ENCODE data around the gene ADGRL3.
"Not testable (repeated sequence)": the region's sequence is repeated elsewhere in the genome, so short reads cannot be mapped to it uniquely, and the experiment has no call there.

Gene ADGRL3

DNA sequence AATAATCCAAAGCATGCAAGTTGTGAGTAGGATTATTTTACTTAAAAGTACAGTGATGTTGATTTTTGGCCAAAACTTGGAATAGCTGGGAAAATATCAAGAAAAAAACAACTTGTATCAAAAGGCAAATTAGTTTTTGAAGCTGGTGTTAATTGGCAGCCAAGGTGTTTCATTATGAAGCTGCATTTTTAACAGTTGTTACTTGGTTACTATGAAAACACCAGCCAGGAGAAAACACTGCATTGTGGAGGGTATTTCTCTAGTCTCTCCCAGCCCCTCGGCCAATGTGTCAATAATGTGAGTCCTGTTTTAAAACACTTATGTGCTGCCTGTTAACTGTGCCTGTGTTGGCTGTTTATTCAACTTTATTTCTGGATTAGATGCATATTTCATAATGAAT, 733.4 kb downstream of the ADGRL3 start:
- no peak for DNase-seq

- no peak for DNase-seq
These were observed 734.1 kb downstream of the ADGRL3 start for GRCh38 chr4:61934198-61934597.

- DNase-seq = no peak
These were observed 738.2 kb downstream of the ADGRL3 start for GRCh38 chr4:61938250-61938846.

DNA sequence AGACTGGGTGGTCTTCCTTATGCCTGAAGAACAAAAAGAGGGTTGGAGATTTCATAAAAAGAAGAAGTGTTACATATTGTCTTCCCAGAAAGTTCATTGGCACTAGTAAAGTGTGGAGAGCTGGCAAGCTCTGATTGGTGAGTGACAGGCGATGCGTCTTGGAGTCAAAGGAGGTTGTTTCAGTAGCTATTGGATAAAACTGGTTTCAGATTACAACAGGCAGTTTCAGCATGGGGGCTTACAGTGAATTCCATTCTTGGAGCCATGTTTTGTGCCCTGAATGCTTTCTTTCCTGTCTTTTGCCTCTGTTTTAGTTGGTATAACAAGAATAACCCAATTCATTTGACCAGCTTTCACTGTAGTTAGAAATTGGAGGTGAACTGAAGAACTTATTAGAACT, 750.5 kb downstream of the ADGRL3 start:
- DNase-seq = no peak

GRCh38 chr4:61953386-61953785, 753.3 kb downstream of the ADGRL3 start:
- DNase-seq = no peak

GRCh38 chr4:61958591-61958990, 758.5 kb downstream of the ADGRL3 start:
- no peak for DNase-seq

DNA sequence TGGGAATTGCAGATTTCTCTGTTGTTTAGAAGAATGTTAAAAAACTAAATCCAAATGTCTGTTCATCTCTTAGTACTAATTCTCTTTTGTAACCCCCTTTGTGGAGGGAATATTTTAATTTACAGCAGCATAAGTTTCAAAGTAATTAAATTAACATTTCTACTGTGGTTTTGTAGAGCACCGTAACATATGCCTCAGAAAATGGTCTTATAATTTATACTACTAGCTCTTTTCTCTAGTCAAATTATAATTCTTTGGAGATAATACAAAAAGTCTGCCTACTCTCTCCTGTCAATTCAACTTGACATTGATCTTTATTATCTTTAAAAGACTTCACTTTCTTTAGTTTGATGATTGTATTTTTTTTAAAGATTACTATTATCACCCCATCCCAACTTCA, 759.0 kb downstream of the ADGRL3 start:
- no peak for DNase-seq

GRCh38 chr4:61984260-61984909, 784.3 kb downstream of the ADGRL3 start:
- no peak for DNase-seq

- DNase-seq = no peak
These were observed 785.3 kb downstream of the ADGRL3 start for GRCh38 chr4:61985426-61985825.

DNA sequence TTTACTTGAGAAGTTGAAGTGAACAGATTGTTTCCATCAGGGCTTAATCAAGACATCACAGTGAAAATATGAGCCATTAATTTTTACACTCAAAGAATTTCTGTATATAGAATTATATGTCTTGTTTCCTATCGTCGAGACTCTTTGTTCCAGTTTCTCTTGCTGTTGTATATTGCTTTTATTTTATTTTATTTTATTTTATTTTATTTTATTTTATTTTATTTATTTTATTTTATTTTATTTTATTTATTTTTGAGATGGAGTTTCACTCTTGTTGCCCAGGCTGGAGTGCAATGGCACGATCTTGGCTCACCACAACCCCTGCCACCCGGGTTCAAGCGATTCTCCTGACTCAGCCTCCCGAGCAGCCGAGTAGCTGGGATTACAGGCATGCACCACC, 786.8 kb downstream of the ADGRL3 start:
- DNase-seq = not testable (repeated sequence)

DNA sequence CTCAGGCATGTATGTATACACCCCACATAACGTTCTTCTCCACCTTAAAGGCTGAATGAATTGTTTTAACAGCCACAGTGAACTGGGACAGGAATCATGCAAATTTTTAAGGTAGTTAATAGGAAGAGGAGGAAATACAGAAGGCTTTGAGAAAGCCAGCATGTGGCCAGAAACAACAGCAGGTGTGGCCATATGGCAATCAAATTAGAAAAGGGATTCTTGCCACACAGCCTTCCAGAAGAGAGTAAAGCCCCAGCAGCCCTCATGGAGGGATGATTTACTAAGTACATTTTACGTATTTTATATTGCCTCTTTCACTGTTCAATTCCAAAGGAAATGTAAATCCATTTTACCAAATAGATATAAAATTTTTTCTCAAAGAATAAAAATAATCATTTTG, 792.2 kb downstream of the ADGRL3 start:
- no peak for DNase-seq

GRCh38 chr4:61994036-61994435, 793.9 kb downstream of the ADGRL3 start:
- no peak for DNase-seq

- DNase-seq = no peak
These were observed 795.7 kb downstream of the ADGRL3 start for GRCh38 chr4:61995717-61996340.

GRCh38 chr4:61996943-61997342, 796.8 kb downstream of the ADGRL3 start:
- DNase-seq = no peak

GRCh38 chr4:61997831-61998230, 797.7 kb downstream of the ADGRL3 start:
- no peak for DNase-seq

DNA sequence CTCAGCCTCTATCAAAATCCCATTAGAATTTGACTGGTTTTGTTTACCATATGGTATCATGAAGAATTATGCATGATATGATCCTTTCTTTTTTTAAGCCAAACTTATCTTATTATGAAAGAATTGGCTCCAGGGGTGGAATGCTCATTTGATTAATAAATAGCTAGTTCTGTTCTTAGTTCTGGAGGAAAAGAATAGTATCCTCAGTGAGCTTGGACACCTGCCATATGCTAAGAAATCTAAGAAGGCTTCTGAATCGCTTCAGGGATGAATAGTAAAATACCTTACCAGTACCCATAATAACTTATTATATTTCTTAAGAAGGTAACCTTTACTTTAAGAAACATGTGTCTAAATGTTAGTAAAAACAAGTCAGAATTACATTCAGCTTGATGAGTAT, 803.6 kb downstream of the ADGRL3 start:
- no peak for DNase-seq

DNA sequence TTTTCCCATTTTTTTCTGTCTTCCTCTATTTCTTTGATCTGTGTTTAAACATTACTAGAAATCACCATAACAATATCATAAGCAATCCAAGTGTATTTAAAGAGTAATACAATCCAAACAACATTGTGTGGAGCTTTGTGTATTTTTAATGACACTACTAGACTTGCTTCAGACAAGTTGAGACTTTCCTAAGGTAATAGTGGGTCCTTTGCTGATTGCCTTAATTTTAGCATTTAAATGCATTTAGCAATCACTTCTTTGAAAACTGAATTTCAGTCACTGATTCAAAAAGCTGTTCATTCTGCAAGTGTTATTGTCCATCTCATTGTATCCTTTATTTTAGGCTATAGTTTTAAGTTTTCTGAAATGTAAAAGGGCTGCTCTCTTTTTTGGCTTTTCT, 804.8 kb downstream of the ADGRL3 start:
- DNase-seq = no peak

DNA sequence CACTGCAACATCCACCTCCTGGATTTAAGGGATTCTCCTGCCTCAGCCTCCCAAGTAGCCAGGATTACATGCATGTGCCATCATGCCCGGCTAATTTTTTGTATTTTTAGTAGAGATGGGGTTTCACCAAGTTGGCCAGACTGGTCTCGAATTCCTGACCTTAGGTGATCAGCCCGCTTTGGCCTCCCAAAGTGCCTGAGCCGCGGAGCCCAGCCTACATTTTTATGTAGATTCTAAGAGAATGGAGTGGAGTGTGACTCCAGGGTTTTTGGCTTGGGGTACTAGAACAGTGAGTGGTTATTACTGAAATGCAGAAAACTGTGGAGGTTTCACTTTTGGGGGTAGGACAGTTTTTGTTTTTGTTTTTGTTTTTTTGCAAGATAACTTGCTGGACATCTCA, 806.0 kb downstream of the ADGRL3 start:
- no peak for DNase-seq

DNA sequence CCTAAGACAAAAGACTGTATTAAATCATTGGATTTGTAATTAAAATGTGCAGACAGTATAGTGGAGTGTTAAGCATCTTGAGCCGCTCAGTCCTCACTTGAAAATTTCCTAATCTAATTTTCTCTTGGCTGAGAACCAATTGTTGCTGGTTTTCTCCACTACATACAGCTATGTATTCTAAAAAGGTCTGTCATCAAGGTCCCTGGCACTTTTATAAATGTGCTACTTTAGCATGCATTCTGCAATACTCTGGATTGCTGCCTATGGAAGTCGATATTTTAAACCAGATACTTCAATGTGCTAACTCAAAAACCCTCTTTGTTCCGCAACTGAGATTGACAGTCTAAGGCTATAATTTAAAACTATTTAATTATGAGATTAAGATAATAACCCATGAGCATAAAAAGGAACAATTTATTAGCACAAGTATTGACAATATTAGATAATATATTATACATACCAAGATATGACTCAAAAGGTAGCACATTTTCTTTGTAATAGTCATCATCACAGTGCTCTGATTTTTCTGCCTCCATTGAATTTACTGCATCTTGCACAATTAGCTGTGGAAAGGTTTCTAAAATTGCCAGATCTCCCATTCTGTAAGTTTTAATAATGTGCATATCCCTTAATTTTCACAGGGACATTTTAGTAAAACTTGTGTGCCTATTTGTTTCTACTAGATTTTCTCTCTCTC, 815.1 kb downstream of the ADGRL3 start:
- no peak for DNase-seq

GRCh38 chr4:62018537-62018936, 818.4 kb downstream of the ADGRL3 start:
- no peak for DNase-seq

DNA sequence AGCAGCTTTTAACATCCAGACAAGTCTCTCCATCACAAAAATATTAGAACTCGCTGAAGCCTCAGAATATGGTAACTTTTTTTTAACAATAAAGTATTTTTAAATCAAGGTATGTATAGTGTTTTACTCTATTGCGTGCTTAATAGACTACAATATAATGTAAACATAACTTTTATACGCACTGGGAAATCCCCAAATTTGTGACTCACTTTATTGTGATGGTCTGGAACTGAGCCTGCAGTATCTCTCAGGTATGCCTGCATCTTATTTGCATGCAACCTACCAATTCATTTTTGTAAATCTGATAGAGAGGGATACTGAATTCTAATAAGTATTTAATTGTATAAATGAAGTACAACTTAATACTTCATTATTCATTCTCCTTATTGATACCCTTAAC, 823.5 kb downstream of the ADGRL3 start:
- no peak for DNase-seq

DNA sequence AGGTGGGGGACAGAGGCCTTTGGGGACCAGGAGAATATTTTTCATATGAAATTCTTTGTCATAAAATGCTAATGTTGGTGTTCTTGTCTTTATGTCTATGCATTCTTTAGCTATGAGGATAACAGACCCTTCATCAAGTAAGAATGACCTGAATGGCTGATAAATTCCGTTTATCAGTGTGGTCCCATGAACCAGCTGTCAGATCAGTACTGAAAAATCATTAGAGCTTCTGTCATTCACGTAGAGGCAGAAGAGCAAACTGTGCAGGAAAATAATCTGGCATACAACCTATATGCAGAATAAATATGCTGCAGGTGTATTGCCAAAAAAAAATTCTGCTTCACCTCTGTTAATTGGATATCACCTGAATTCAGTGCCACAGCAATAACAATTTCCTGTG, 828.6 kb downstream of the ADGRL3 start:
- no peak for DNase-seq

GRCh38 chr4:62030958-62031357, 830.8 kb downstream of the ADGRL3 start:
- DNase-seq = no peak

- no peak for DNase-seq
These were observed 837.4 kb downstream of the ADGRL3 start for GRCh38 chr4:62037571-62037970.
